Measurements from ENCODE around the gene RGS11.

Gene RGS11

GRCh38 chr16:296276-296675 is 20.5 kb upstream of the RGS11 start:
- no peaks in the 10 kb centered on the region for H4K20me1 ChIP-seq (ENCODE audit: control insufficient read depth, insufficient read depth, low read depth, low read length)
- no peaks in the 10 kb centered on the region for H3K9me3 ChIP-seq (ENCODE audit: control insufficient read depth, insufficient read depth, low read length)
- H3K4me1 ChIP-seq (ENCODE audit: control insufficient read depth, low read length): no peaks in the 10 kb centered on the region
- H3K27me3 ChIP-seq (ENCODE audit: control insufficient read depth, low read length): no peaks in the 10 kb centered on the region
- no peak overlapping the region for H3K27ac ChIP-seq (ENCODE audit: low read depth, low read length)
- TF ChIP-seq EZH2phosphoT487 (IDR thresholded peaks at IDR 0.05; ENCODE audit: borderline replicate concordance, low read length) (no peak), CTCF (IDR thresholded peaks at IDR 0.05; ENCODE audit: low read depth, low read length, poor library complexity, severe bottlenecking) (no peak)
- no peaks in the 10 kb centered on the region for H3K9me2 ChIP-seq (replicated peaks; ENCODE audit: control insufficient read depth, low read length)
- peaks cover 8% of the 10 kb centered on the region; the same call in 1 of the 2 replicates for H3K36me3 ChIP-seq (ENCODE audit: control insufficient read depth, low read length)
- no peaks in the 10 kb centered on the region for H3F3A ChIP-seq (ENCODE audit: control insufficient read depth, insufficient read depth)
- no peaks in the 10 kb centered on the region for H3K79me2 ChIP-seq (ENCODE audit: control insufficient read depth, low read length)
- H3K4me2 ChIP-seq (ENCODE audit: low read length): no peak overlapping the region
- H3K4me3 ChIP-seq (ENCODE audit: low read length): no peak overlapping the region

GRCh38 chr16:293043-293775 is 17.5 kb upstream of the RGS11 start:
- Histone ChIP-seq H3K27me3 (ENCODE audit: control insufficient read depth, low read length) (no peaks in the 10 kb centered on the region), H3K4me2 (ENCODE audit: low read length) (no peak overlapping the region), H4K20me1 (ENCODE audit: control insufficient read depth, insufficient read depth, low read depth, low read length) (no peaks in the 10 kb centered on the region), H3K9me2 (replicated peaks; ENCODE audit: control insufficient read depth, low read length) (no peaks in the 10 kb centered on the region), H3K4me3 (ENCODE audit: low read length) (no peak overlapping the region), H3K27ac (ENCODE audit: low read depth, low read length) (no peak overlapping the region), H3F3A (ENCODE audit: control insufficient read depth, insufficient read depth) (no peaks in the 10 kb centered on the region), H3K9me3 (ENCODE audit: control insufficient read depth, insufficient read depth, low read length) (no peaks in the 10 kb centered on the region), H3K36me3 (ENCODE audit: control insufficient read depth, low read length) (peaks cover 9% of the 10 kb centered on the region; the same call in 1 of the 2 replicates), H3K4me1 (ENCODE audit: control insufficient read depth, low read length) (no peaks in the 10 kb centered on the region), H3K79me2 (ENCODE audit: control insufficient read depth, low read length) (no peaks in the 10 kb centered on the region)
- TF ChIP-seq CTCF (IDR thresholded peaks at IDR 0.05; ENCODE audit: low read depth, low read length, poor library complexity, severe bottlenecking) (no peak), EZH2phosphoT487 (IDR thresholded peaks at IDR 0.05; ENCODE audit: borderline replicate concordance, low read length) (no peak)

- Histone ChIP-seq H3K36me3 (ENCODE audit: control insufficient read depth, low read length) (peaks cover 9% of the 10 kb centered on the region; the same call in 1 of the 2 replicates), H3K27ac (ENCODE audit: low read depth, low read length) (no peak overlapping the region), H3K4me1 (ENCODE audit: control insufficient read depth, low read length) (no peaks in the 10 kb centered on the region), H3K9me3 (ENCODE audit: control insufficient read depth, insufficient read depth, low read length) (no peaks in the 10 kb centered on the region), H4K20me1 (ENCODE audit: control insufficient read depth, insufficient read depth, low read depth, low read length) (no peaks in the 10 kb centered on the region), H3K79me2 (ENCODE audit: control insufficient read depth, low read length) (no peaks in the 10 kb centered on the region), H3K4me3 (ENCODE audit: low read length) (no peak overlapping the region), H3F3A (ENCODE audit: control insufficient read depth, insufficient read depth) (no peaks in the 10 kb centered on the region), H3K9me2 (replicated peaks; ENCODE audit: control insufficient read depth, low read length) (no peaks in the 10 kb centered on the region), H3K27me3 (ENCODE audit: control insufficient read depth, low read length) (no peaks in the 10 kb centered on the region), H3K4me2 (ENCODE audit: low read length) (no peak overlapping the region)
- no peak for TF ChIP-seq EZH2phosphoT487 (IDR thresholded peaks at IDR 0.05; ENCODE audit: borderline replicate concordance, low read length)
- no peak for TF ChIP-seq CTCF (IDR thresholded peaks at IDR 0.05; ENCODE audit: low read depth, low read length, poor library complexity, severe bottlenecking)
Measured at GRCh38 chr16:291539-291938, 15.8 kb upstream of the RGS11 start.

Data from DOHH2 (cell line).